HL-60/S4 (cell line): ENCODE data around the gene KIRREL3.

Experiments
- in situ Hi-C: fragments of 300-500 bp; cut with MboI; formaldehyde crosslinking; loops from 2 replicates; pipeline ENCODE4 v1.14.3; 2022; ENCODE audit warnings: low sequenced_read_pairs

The KIRREL3 gene

GRCh38 chr11:126548581-126549550 is 451.7 kb downstream of the KIRREL3 start:
- in situ Hi-C loops: no loop called here

DNA sequence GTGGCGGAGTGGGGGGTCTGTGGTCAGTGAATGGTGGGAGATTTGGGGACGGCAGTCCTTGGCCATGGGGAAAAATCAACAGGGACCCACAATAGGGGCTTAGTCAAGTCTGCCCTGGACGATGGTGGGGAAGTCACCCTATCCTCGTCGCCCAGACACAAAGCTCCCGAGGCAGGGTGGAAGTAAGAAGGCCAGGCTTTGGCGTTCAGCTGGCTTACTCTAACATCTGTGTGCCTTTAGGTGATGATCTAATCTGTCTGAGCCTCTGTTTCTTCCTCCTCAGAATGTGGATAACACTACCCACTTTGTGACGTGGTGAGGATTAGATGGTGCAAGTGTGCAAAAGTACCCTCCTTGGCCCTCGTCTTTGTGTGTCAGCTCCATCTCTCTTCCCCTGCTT is 452.9 kb downstream of the KIRREL3 start:
- in situ Hi-C loops: no loop called here

GRCh38 chr11:126547161-126547560 is 453.4 kb downstream of the KIRREL3 start:
- in situ Hi-C loops: no loop called here

DNA sequence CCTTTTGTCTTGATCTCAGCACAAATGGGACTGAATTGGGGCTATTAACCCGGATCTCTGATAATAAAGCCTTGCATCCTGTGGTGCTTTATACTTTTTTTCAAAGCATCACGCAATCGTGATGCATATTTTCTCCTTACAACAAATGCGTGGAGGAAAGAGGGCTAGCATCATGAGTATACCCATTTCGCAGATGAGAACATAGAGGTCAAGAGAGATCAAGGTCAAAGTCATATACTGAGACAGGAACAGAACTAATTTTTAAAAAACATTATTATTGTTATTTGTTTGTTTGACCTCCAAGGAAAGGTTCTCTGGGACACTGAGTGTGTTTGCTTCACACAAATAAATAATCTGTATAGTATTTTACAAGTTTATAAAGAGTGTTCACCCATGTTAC is 453.9 kb downstream of the KIRREL3 start:
- in situ Hi-C loops: no loop called here

DNA sequence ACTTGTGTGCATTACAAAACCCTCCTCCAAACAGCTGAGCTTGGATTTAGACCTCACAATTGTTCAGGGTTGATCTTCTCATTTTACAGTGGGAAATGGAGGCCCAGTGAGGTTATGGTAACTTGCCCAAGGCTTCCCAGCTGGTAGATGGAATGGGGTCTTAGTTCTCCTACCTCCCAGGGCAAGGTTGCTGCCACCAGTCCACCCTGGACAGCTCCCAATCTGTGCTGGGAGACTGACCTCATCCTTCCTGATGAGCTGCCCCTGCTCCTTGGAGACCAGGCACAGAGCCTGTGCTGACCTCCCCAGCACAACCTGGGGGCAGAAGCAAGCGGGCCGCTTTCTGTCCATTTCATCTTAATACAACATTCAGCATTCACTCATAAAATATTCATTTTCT is 454.4 kb downstream of the KIRREL3 start:
- in situ Hi-C loops: no loop called here

- in situ Hi-C loops: no loop called here
Observed at GRCh38 chr11:126545057-126545555, 455.5 kb downstream of the KIRREL3 start.

DNA sequence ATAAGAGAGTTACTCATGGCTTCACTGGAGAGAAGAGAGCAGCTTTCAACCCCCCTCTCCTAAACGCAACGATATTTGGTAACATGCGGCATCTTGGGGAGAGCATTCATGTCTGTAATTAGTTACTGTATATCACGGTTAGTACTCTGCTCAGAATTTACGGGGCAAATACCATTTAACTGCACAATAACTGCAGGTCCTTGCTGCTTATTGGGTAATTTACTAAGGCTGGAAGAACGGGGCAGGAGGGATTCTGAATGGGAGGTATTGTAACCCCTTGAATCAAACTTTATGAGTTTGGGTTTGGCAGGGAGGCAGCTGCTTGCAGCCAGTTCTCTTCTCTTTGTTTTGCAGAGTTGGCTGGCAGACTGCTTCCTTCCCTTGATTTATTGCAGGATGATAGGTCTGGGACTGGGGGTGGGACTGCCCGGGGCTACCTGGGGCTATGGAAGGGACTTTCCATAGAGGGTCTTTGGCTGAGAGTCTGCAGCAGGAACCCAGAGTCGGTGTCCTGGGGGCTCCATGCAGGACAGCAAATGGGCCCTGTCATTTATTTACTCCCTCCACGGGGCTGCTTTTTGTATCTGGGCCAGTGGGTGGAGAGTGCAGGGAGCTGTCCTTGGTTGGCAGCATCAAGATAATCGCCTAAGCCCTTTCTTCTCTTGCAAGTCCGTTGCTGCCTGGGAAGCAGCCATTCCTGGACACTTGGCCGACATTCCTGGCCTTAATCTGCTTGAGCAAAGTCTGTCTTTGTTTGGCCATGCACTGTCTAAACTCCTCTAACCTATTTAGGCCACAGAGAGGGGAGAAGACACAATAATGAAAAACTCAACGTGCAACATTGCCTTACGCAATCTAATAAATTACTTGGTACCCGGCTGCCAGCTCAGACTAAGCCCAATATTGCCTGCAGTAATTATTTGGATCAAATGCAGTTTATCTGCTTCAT is 456.2 kb downstream of the KIRREL3 start:
- in situ Hi-C loops: no loop called here

DNA sequence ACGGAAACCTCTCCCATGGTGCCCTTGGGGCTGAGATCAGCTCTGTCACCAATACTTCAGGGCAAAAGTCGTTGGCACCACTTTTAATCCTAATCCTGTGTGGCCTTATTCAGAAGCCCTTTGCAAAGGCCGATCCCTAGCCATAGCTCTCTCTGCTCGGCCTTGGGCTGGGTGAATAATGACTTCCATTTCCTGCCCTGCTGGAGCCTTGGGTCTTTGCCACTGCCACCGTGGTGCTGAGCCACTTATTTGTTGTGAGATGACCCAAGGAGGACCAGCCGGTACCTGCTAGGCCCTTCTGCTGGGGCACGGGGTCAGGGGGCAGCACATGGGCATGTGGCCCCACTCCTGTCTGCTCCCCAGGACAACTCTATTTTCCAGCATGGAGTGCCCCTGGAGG is 456.9 kb downstream of the KIRREL3 start:
- in situ Hi-C loops: no loop called here

- in situ Hi-C loops: no loop called here
Observed at GRCh38 chr11:126542334-126543015, 458.1 kb downstream of the KIRREL3 start.

DNA sequence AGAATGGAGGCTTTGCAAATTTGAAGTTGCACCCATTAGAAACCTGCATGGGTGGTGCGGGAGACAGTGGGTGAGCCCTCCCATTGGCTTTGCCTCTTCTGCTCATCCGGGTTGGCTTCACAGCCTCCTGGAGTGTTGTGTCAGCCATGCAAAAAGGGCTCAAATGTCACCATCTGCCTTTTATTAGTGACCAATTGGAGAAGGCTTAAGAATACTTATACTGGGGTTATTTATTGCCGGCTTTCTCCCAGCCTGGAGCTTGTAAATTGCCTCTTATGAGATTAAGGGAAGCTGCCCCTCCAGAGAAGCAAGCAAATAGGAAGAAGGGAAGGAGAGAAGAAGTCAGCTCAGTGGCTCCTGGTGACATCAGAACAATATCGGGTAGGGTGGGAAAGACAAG is 462.5 kb downstream of the KIRREL3 start:
- in situ Hi-C loops: no loop called here

DNA sequence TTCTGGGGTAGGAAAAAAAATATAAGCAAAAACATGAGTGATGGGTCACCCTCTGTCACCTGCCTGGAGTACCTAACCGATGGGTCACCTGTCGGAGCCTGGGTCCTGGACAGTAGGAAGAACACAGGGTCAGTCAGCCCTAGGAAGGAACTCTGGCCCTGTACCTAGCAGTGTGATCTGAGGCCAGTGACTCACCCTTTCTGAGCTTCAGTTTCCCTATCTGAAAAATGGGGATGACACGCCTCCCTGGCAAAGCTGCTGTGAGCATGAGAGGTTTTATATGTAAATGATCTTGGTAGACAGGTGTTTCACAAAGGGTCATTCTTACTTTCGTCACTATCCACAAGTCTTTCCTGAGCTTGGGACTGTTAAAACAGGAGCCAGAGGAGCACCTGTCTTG is 463.1 kb downstream of the KIRREL3 start:
- in situ Hi-C loops: no loop called here

- in situ Hi-C loops: no loop called here
Observed at GRCh38 chr11:126534141-126534805, 466.3 kb downstream of the KIRREL3 start.

DNA sequence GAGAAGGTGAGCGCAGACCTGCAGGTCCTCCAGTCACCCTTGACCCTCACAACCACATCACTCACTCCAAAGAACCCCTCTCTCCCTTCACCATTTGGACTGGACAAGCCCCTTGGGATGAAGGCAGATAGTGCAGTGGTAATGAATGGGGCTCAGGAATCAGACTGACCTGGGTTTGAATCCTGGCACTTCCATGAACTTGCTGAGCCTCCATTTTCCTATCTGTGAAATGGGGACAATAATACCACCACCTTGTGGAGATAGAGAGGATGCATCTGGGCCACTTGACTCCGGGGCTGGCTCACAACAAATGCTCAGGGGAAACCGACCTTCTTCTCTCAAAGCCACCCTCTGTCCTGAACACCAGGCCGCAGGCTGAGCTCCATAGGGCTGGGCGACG is 467.0 kb downstream of the KIRREL3 start:
- in situ Hi-C loops: no loop called here

- in situ Hi-C loops: no loop called here
Observed at GRCh38 chr11:126530416-126530815, 470.2 kb downstream of the KIRREL3 start.

GRCh38 chr11:126529037-126529436 is 471.5 kb downstream of the KIRREL3 start:
- in situ Hi-C loops: no loop called here

- in situ Hi-C loops: no loop called here
Observed at GRCh38 chr11:126528075-126528474, 472.5 kb downstream of the KIRREL3 start.

DNA sequence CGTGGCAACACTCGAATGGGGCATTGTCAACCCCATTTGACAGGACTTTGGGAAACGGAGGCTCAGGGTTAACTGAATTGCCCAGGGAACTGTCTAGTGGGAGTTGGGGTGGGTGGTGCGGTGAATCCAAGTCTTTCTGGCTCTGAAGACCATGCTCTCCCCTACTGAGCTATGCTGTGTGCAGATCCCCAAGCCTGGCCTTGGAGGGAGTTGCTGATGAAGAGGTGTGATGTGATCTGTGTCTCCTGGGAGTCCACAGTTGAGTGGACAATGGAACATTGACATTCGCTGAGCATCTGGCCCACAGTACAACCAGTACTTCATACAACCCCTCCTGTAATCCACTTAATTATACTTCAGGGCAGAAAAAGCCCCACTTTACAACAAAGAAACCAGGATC is 472.9 kb downstream of the KIRREL3 start:
- in situ Hi-C loops: no loop called here

DNA sequence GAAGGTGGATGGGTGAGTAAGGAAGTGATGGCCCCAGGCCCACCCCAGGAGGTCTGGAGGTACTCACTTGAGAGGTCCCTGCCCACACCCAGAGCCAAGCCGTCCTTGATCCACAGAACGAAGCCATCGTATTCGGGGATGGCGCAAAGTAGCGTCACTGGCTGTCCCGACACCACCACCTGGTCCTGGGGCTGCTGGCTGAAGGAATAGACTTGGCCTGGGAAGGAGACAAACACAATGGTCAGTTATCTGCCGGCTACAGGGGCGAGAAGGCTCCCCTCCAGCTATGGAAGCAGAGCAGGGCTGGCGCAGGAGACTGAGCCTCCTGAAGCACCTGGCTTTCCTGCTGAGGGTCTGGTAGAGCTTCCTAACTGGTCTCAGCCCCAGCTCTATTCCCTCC is 474.1 kb downstream of the KIRREL3 start:
- in situ Hi-C loops: no loop called here

- in situ Hi-C loops: no loop called here
Observed at GRCh38 chr11:126525702-126526101, 474.9 kb downstream of the KIRREL3 start.

DNA sequence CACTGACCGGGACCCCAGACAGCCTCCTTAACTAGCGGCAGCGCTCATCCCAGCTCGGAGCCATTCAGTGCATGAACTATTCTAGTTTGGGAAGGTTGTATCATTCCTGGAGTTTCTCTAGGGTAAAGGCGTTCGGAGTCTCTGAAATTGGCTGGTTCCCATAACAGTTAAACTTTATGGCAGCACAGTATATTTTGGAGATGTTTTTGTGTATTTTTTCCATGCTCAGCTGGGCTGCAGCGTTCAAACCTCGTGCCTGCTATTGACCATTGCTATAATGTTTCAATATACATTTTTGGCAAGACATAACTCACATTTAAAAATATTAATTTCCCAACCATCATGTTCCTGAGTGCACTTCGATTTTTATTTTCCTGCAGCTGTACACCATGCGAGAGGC is 475.4 kb downstream of the KIRREL3 start:
- in situ Hi-C loops: no loop called here
